ENCODE measurements around the gene NECTIN2. TPM values are rescaled to one million over a fixed set of nuclear protein-coding genes. Genes with fewer than 3 reads are reported as not detected.
A peak's percentile ranks its signal among the peaks of the same experiment; 100 is the strongest.

The NECTIN2 gene
- 10 to 100 TPM; 29.8 to 85.0 TPM for total RNA-seq
- 10 to 100 TPM; 63.3 to 78.3 TPM for polyA plus RNA-seq (ENCODE audit: insufficient read length in 2 of 2)
- long read RNA-seq, donor 1, transcript NECTIN2-202 (6 exons, 2,112 nt), result major isoform, 16 of 40 reads
- long read RNA-seq, donor 1, partial matches to known transcripts, result 20 of 40 reads
- long read RNA-seq, donor 1, other reads (novel, unspliced or antisense), result 0 of 40 reads
- long read RNA-seq, donor 2, transcript NECTIN2-202 (6 exons, 2,112 nt), result major isoform, 6 of 10 reads
- long read RNA-seq, donor 2, partial matches to known transcripts, result 0 of 10 reads
- long read RNA-seq, donor 2, other reads (novel, unspliced or antisense), result 0 of 10 reads
- long read RNA-seq, donor 3, transcript NECTIN2-202 (6 exons, 2,112 nt), result major isoform, 5 of 6 reads
- long read RNA-seq, donor 3, partial matches to known transcripts, result 0 of 6 reads
- long read RNA-seq, donor 3, other reads (novel, unspliced or antisense), result 0 of 6 reads
- long read RNA-seq, donor 4, transcript NECTIN2-201 (9 exons, 2,466 nt), result minor isoform, 6 of 25 reads
- long read RNA-seq, donor 4, transcript NECTIN2-202 (6 exons, 2,112 nt), result major isoform, 13 of 25 reads
- long read RNA-seq, donor 4, partial matches to known transcripts, result 6 of 25 reads
- long read RNA-seq, donor 4, other reads (novel, unspliced or antisense), result 0 of 25 reads

GRCh38 chr19:44845612-44846454, at the start of gene NECTIN2:
NECTIN2 (plus strand) TSS chr19:44846297; CDS start chr19:44846526, 229 bp downstream.
- Histone ChIP-seq H3K4me3 (ENCODE audit: low read depth, low read length) (peak within 1 kb of the TSS; percentile 73), H3K36me3 (ENCODE audit: control insufficient read depth, insufficient read depth, low read length) (peaks cover 5% of the 10 kb centered on the region), H3K27ac (ENCODE audit: low read depth, low read length) (peak within 1 kb of the TSS; percentile 87), H3K4me1 (ENCODE audit: control insufficient read depth, insufficient read depth, low read length) (peaks cover 50% of the 10 kb centered on the region), H3K9me3 (ENCODE audit: control insufficient read depth, insufficient read depth, low read length) (no peaks in the 10 kb centered on the region), H3K27me3 (ENCODE audit: control insufficient read depth, insufficient read depth, low read length) (no peaks in the 10 kb centered on the region)
- WGBS (ENCODE audit: insufficient coverage), result under 1% methylated on average over 67 of the region's 67 CpGs
- peak in 5 of 6 donors; percentile 77 to 98 (median 90) for DNase-seq (ENCODE audit: low read depth in 4 of 6, low spot score in 6 of 6)

- Histone ChIP-seq H3K4me1 (ENCODE audit: control insufficient read depth, insufficient read depth, low read length) (peaks cover 10% of the 10 kb centered on the region), H3K27me3 (ENCODE audit: control insufficient read depth, insufficient read depth, low read length) (no peaks in the 10 kb centered on the region), H3K36me3 (ENCODE audit: control insufficient read depth, insufficient read depth, low read length) (no peaks in the 10 kb centered on the region), H3K4me3 (ENCODE audit: low read depth, low read length) (no peak overlapping the region), H3K27ac (ENCODE audit: low read depth, low read length) (peak overlapping the region; percentile 22), H3K9me3 (ENCODE audit: control insufficient read depth, insufficient read depth, low read length) (no peaks in the 10 kb centered on the region)
- WGBS (ENCODE audit: insufficient coverage), result 11% methylated on average over 11 of the region's 12 CpGs
- peak in 2 of 6 donors; percentile 6 to 38 for DNase-seq (ENCODE audit: low read depth in 4 of 6, low spot score in 6 of 6)
These were observed 49.4 kb upstream of the NECTIN2 start for GRCh38 chr19:44796701-44797115.

GRCh38 chr19:44799627-44800346, 46.3 kb upstream of the NECTIN2 start:
- no peak for DNase-seq (ENCODE audit: low read depth in 4 of 6, low spot score in 6 of 6)
- Histone ChIP-seq H3K4me3 (ENCODE audit: low read depth, low read length) (no peak overlapping the region), H3K27ac (ENCODE audit: low read depth, low read length) (no peak overlapping the region), H3K9me3 (ENCODE audit: control insufficient read depth, insufficient read depth, low read length) (no peaks in the 10 kb centered on the region), H3K27me3 (ENCODE audit: control insufficient read depth, insufficient read depth, low read length) (peaks cover 3% of the 10 kb centered on the region), H3K4me1 (ENCODE audit: control insufficient read depth, insufficient read depth, low read length) (peaks cover 10% of the 10 kb centered on the region), H3K36me3 (ENCODE audit: control insufficient read depth, insufficient read depth, low read length) (no peaks in the 10 kb centered on the region)
- WGBS (ENCODE audit: insufficient coverage), result 78% methylated on average over 6 of the region's 10 CpGs

GRCh38 chr19:44800461-44800860, 45.6 kb upstream of the NECTIN2 start:
- peak in 4 of 6 donors; percentile 22 to 81 (median 58) for DNase-seq (ENCODE audit: low read depth in 4 of 6, low spot score in 6 of 6)
- H3K9me3 ChIP-seq (ENCODE audit: control insufficient read depth, insufficient read depth, low read length), result no peaks in the 10 kb centered on the region
- WGBS (ENCODE audit: insufficient coverage), result 0% methylated on average over 2 of the region's 3 CpGs
- H3K27me3 ChIP-seq (ENCODE audit: control insufficient read depth, insufficient read depth, low read length), result peaks cover 3% of the 10 kb centered on the region
- peaks cover 10% of the 10 kb centered on the region for H3K4me1 ChIP-seq (ENCODE audit: control insufficient read depth, insufficient read depth, low read length)
- no peaks in the 10 kb centered on the region for H3K36me3 ChIP-seq (ENCODE audit: control insufficient read depth, insufficient read depth, low read length)
- H3K27ac ChIP-seq (ENCODE audit: low read depth, low read length), result no peak overlapping the region
- H3K4me3 ChIP-seq (ENCODE audit: low read depth, low read length), result no peak overlapping the region

- Histone ChIP-seq H3K27ac (ENCODE audit: low read depth, low read length) (no peak overlapping the region), H3K27me3 (ENCODE audit: control insufficient read depth, insufficient read depth, low read length) (peaks cover 3% of the 10 kb centered on the region), H3K4me1 (ENCODE audit: control insufficient read depth, insufficient read depth, low read length) (peaks cover 11% of the 10 kb centered on the region), H3K4me3 (ENCODE audit: low read depth, low read length) (no peak overlapping the region), H3K36me3 (ENCODE audit: control insufficient read depth, insufficient read depth, low read length) (no peaks in the 10 kb centered on the region), H3K9me3 (ENCODE audit: control insufficient read depth, insufficient read depth, low read length) (no peaks in the 10 kb centered on the region)
- WGBS (ENCODE audit: insufficient coverage), result 87% methylated on average over 12 of the region's 13 CpGs
- no peak for DNase-seq (ENCODE audit: low read depth in 4 of 6, low spot score in 6 of 6)
These were observed 42.4 kb upstream of the NECTIN2 start for GRCh38 chr19:44803442-44804428.

- H3K4me3 ChIP-seq (ENCODE audit: low read depth, low read length), result no peak overlapping the region
- 62% methylated on average over 7 of the region's 7 CpGs for WGBS (ENCODE audit: insufficient coverage)
- H3K9me3 ChIP-seq (ENCODE audit: control insufficient read depth, insufficient read depth, low read length), result no peaks in the 10 kb centered on the region
- no peak overlapping the region for H3K27ac ChIP-seq (ENCODE audit: low read depth, low read length)
- no peak for DNase-seq (ENCODE audit: low read depth in 4 of 6, low spot score in 6 of 6)
- H3K4me1 ChIP-seq (ENCODE audit: control insufficient read depth, insufficient read depth, low read length), result peaks cover 27% of the 10 kb centered on the region
- H3K36me3 ChIP-seq (ENCODE audit: control insufficient read depth, insufficient read depth, low read length), result no peaks in the 10 kb centered on the region
- H3K27me3 ChIP-seq (ENCODE audit: control insufficient read depth, insufficient read depth, low read length), result peaks cover 10% of the 10 kb centered on the region
These were observed 39.8 kb upstream of the NECTIN2 start for GRCh38 chr19:44806291-44806690.

- H3K4me1 ChIP-seq (ENCODE audit: control insufficient read depth, insufficient read depth, low read length), result peaks cover 27% of the 10 kb centered on the region
- 76% methylated on average over 4 of the region's 5 CpGs for WGBS (ENCODE audit: insufficient coverage)
- no peaks in the 10 kb centered on the region for H3K9me3 ChIP-seq (ENCODE audit: control insufficient read depth, insufficient read depth, low read length)
- peaks cover 10% of the 10 kb centered on the region for H3K27me3 ChIP-seq (ENCODE audit: control insufficient read depth, insufficient read depth, low read length)
- no peak overlapping the region for H3K27ac ChIP-seq (ENCODE audit: low read depth, low read length)
- DNase-seq (ENCODE audit: low read depth in 4 of 6, low spot score in 6 of 6), result no peak
- peaks cover 4% of the 10 kb centered on the region for H3K36me3 ChIP-seq (ENCODE audit: control insufficient read depth, insufficient read depth, low read length)
- no peak overlapping the region for H3K4me3 ChIP-seq (ENCODE audit: low read depth, low read length)
These were observed 38.9 kb upstream of the NECTIN2 start for GRCh38 chr19:44807162-44807561.

GRCh38 chr19:44807652-44808462, 38.2 kb upstream of the NECTIN2 start:
- WGBS (ENCODE audit: insufficient coverage), result 18% methylated on average over 6 of the region's 14 CpGs
- Histone ChIP-seq H3K9me3 (ENCODE audit: control insufficient read depth, insufficient read depth, low read length) (no peaks in the 10 kb centered on the region), H3K27ac (ENCODE audit: low read depth, low read length) (peak overlapping the region; percentile 57), H3K27me3 (ENCODE audit: control insufficient read depth, insufficient read depth, low read length) (peaks cover 10% of the 10 kb centered on the region), H3K36me3 (ENCODE audit: control insufficient read depth, insufficient read depth, low read length) (peaks cover 7% of the 10 kb centered on the region), H3K4me3 (ENCODE audit: low read depth, low read length) (no peak overlapping the region), H3K4me1 (ENCODE audit: control insufficient read depth, insufficient read depth, low read length) (peaks cover 27% of the 10 kb centered on the region)
- peak in 3 of 6 donors; percentile 20 to 54 (median 50) for DNase-seq (ENCODE audit: low read depth in 4 of 6, low spot score in 6 of 6)
